GM10266 (cell line): Measurements from ENCODE around the gene DSG1.

Experiments
- DNase-seq: peaks from one replicate; pipeline ENCODE4 v3.0.0; 2012; ENCODE audit errors: extremely low spot score
- CTCF ChIP-seq: IDR thresholded peaks from 2 replicates; pipeline ENCODE4 v1.5.1; 2012; ENCODE audit warnings: mild to moderate bottlenecking, low read depth; ENCODE audit not compliant: control insufficient read depth, insufficient read depth; ENCODE audit errors: missing control alignments

DSG1 gene

DNA sequence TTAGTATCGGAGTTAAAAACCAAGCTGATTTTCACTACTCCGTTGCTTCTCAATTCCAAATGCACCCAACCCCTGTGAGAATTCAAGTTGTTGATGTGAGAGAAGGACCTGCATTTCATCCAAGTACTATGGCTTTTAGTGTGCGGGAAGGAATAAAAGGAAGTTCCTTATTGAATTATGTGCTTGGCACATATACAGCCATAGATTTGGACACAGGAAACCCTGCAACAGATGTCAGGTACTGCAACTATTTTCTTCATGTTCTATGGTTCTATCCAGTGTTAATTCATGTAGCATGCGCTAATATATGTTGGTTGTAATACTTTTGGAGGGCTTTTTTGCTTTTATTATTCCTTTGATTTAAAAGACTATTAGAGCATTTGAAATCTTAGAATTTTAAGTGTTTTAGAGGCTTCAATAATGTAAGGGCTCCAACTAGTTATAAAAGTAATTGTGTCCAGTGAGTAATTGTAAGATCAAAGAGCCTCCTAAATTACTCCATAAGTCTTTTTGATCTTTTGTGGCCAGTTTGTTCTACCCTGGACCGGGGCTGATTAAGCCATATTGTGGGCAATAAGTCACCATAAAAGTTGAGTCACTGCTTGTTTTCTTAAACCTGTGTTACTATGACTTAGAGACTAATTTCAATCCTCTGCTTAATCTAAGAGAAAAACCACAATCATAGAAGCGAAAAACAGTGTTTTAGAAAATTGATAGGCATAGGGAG, 81.5 kb downstream of the DSG1 start:
- no peak for DNase-seq
- TF ChIP-seq CTCF = no peak

DNA sequence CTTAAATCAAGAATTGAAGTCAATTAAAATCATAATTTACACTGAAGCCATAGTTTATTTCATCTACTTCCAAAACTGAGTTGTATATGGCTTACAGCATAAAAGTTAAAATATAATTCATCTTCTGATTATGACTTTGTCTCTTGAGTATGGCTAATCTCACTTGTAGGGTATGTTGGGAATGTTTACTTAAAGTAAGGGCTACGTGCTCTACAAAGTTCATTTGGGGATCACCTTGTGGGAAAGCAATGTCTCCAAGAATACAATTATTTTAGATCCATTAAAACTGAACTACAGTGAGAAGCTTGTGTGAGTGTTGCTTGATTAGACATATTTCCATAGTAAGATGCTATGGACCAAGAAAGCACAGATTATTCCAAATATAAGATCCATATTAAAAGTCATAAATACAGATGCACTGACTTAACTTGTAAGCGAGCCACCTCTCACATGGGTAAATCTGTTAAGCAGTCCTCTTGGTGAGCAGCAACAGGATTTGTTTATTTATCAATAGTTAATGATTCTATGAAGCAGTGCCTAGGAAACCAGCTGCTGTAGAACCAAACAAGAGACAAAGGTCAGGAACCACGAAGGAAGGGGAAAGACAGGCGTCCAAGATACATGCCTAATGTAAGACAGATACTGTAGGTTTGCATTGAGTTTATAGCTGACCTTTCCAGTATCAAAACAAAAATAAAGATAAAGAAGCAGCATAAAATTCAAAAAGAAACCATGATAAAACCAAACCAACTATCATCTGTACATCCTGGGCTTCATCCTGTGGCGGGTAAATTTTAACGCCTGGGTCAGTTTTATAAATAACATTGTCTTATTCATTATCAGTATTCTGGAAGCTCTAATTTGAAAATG, 83.4 kb downstream of the DSG1 start:
- TF ChIP-seq CTCF = no peak
- no peak for DNase-seq

DNA sequence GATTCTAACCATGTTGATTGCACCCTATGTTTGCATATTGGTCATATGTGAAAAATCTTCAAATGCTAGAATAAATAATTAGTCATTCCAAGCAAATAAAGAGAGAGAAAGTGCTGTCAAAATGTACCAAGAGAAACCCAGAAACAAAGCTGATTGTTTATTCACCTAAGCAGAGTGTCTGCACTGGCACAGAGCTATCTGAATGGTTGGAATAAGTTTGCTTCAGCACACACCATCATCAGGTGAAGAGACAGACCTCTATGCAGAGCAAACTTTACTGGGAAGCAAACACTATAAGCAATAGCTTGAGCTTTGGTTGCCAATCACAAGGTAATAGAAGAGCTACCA, 84.0 kb downstream of the DSG1 start:
- TF ChIP-seq CTCF = no peak
- no peak for DNase-seq

GRCh38 chr18:31403409-31403808, 85.4 kb downstream of the DSG1 start:
- TF ChIP-seq CTCF = no peak
- no peak for DNase-seq
